Measurements from ENCODE around the gene MRPL12.

MRPL12 gene

DNA sequence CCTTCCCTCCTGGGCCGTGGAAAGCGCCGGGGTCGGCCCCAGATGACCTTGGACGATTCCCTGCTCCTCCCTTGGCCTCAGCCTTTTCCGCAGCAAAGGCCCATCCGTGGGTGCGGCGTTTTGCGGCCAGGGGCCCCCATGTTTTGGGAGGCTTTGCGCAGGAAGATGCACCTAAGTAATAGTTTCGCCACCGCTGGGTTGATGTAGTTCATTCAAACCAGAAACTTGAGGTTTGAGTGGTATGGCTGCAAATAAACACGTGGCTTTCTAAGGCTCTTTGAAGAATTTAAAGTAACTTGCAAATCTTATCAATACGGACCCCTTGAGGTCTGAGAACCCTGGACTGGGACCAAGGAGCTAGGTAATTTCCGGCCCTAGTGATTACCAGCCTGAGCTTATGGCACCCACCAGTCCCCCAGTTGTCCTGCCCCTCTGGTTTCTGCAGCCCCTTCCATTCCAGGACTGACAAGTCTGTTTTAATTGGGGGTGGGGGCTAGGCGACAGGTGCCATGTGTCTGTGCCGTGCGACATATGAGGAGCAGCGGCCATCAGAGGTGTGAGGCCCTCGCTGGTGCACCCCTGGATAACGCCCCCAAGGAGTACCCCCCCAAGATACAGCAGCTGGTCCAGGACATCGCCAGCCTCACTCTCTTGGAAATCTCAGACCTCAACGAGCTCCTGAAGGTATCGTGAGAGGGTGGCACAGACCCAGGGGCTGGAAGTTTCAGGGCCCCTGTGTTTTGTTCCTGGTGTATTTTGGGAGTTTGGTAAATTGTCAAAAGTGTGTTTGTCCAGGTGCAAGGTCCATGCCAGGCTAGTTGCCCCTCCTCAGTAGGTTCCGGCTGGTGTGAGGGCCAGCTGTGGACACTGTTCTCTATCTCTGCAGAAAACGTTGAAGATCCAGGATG is 834 bp downstream of the MRPL12 start:
- DNase-seq = peak; percentile 40

DNA sequence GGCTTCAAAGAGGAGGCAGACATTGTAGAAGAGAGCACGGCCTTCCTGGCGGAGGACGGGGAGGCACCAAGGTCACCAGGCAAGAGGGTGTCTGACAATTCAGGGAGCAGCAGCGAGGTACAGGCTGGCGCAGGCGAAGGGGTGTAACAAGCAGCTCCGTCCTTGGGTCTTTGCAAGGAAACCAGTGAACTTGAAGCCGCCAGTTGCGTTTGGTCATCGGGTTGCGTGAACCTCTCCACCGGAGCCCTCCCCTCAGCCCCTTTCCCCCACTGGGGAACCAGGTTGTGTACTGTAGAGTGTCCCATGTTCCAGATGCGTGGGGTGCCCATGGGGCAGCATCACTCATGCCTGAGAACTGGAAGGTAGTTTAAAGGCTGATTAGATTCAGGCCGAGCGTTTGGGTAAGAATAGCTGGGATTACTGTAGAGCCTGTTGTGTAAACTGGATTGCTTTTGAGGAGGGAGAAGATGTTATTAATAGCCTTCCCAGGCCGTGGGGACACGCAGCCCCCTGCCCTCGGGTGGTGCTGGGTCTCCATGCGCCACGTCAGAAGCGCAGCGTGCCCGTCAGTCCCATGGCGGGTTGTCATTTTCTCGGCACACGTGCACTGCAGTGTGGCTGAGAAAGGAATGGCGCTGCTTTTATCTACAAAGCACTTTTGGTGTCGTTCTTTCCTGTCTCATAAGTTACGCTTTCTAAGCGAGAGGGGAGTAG is 2.5 kb downstream of the MRPL12 start:
- no peak for DNase-seq

DNA sequence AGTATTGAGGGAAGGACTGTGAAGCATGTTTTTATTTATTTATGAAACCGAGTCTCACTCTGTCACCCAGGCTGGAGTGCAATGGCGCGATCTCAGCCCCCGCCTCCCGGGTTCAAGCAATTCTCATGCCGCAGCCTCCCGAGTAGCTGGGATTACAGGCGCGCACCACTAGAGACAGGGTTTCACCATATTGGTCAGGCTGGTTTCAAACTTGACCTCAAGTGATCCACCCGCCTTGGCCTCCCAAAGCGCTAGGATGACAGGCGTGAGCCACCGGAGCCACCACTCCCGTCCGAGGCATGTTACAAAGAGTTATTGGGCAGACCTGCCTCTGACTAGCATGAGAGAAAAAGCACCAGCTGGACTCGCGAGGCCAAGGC is 3.1 kb downstream of the MRPL12 start:
- no peak for DNase-seq

DNA sequence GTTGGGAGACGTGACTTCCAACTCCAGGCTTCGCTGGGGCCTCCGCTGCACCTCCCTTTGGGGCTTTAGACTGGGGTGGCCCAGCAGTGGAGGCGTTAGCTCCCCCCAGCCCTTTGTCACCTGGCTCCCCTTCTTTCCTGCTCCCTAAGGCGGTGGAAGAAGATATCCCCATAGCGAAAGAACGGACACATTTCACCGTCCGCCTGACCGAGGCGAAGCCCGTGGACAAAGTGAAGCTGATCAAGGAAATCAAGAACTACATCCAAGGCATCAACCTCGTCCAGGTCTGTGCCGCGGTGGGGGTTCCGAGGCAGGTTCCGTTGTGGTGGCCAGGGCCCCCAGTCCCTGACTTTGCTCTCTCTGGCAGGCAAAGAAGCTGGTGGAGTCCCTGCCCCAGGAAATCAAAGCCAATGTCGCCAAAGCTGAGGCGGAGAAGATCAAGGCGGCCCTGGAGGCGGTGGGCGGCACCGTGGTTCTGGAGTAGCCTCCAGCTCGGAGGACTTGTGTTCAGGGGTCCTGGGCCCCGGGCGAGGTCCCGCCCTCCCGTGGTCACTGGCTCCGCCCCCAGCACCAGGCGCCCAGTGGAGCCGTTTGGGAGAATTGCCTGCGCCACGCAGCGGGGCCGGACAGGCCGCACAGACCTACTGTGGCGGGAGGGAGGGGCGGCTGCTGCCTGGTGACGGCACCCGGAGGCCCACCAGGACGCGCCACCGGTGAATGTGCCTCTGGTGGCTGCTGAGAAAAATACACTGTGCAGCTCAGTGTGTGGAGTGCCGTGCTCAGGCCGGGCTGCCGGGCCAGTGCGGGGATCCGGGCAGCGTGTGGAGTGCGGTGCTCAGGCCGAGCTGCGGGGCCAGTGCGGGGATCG is 3.8 kb downstream of the MRPL12 start:
- no peak for DNase-seq

DNA sequence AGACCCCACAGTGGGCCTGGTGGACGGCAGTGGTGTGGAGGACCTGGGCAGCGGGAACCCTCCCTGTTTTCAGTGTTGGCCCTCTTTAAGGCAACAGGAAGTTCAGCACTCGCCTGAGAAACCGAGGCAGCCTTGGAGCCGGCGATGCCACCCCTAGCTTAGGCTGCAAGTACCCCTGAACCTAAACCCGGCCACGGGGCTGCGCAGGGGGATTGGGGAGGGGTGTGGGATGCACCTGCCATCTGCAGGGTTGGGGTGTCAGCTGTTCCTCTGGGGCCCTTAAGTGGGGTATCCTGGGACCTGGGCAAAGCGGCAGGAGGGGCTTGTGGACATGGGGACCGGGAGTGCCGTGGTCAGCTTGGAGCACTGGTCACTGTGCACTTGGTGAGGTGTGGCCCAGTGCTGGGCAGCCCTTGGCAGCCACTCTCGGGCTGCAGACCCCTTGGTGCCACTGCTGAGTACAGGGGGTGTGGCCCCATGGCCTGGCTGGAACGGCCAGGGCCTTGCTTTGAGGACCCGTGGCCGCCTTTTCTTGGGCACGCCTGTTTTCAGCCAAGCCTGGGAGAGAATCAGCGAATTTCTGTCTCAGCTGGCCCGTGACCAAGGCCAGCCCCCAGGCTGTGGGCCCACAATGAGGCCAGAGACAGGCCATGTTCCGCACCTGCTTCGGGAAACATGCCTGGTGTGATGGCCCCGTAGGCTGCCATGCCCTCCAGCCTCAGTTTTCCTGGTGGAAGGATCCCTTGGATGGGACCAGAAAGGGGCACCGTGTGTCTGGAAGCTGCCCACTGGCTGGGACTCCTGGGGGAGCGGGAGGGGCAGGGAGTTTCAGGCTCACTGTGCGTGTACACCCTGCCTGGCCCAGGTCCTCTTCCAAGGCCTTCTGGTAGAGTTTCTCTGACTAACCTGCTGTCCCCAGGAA is 4.8 kb downstream of the MRPL12 start:
- no peak for DNase-seq

DNA sequence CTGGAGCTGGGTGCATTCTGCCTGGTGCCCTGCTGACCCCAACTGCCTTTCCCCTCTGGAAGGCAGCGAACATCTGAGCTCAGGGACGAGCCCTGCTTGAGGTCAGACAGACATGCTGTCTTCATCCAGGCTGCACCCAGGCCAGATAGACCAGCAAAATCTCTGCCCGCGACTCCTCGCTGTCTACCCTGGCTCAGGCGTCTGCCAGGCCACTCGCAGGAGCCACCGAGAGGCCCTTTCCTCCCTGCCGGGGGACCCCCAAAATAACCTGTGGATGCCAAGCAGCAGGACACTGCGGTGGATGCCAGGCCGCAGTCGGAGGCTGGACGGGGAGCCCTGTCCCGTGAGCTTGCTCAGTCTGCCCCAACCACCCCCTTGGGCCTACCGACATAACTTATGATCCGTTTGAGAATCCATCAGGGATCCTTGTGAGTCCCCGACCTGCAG is 5.6 kb downstream of the MRPL12 start:
- no peak for DNase-seq

DNA sequence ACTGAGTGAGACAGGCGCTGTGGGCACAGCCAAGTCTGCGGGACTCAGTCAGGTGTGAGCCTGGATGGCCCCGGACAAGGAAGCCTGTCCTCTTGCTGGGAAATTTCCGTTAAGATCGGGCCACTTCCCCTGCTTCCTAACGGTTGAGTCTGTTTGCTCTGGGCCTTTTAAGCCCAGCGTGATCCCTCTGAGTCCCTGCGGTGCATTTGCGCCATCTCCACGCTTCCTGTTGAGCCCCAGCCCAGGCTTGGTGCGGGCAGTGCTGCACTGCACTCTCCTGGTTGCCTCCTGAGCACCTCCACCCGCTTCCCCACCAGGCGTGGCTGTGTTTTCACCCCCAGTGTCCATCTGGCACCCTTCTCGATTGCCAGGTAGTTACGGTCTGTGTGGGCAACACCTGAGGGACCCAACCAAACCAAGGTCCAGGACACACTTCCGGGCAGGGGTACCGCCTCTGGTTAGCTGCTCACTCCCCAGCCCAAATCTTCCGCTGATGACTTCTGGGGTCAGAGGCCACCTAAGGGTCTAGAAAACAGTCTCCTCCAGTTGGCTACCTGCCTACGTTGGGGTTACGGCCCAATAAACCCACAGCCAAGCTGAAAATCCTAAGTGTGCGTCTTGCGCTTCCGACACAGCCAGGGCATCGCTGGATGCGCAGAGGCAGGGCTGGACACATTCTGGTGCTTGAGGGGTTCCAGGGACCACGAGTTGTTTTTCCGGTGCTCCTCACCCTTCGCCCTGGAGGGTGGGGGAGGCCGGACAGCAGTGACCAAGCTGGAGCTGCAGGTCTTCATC is 7.5 kb downstream of the MRPL12 start:
- DNase-seq = no peak

DNA sequence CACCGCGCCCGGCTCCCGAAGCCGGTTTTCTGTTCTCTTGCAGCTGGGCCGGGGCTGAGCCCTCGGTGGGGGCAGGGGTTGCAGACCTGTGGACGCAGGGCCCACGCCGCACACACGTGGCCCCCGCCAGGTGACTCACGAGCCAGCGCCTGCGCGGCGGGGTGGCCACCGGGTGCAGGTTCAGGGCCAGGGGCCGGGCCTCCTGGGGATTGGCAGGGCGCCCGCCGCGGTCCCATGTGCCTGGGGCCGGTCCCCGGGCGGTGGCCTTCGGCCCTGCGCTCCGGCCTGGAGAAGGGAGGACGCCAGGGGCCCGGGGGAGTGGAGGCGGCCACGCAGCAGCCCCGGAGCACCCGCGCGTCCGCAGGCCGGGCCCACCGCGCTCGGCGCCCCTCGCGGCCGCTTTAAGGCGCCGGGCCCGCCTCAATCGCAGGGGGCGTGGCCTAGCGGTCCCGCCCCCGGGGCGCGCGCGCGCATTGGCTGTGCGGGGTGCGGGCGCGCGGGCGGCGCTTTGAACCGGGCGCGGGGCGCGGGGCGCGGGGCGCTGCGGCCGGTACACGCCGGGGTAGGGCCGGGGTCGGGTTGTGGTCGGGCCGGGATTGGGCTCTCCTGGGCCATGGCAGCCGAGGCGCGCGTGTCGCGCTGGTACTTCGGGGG is 8.8 kb downstream of the MRPL12 start, which contains the start of gene SLC25A10:
Gene SLC25A10, plus strand, starts transcription at position 471 of the 654 bp plus-strand sequence. Its CDS starts 143 bp downstream, at position 614.
- peak; percentile 89 for DNase-seq

DNA sequence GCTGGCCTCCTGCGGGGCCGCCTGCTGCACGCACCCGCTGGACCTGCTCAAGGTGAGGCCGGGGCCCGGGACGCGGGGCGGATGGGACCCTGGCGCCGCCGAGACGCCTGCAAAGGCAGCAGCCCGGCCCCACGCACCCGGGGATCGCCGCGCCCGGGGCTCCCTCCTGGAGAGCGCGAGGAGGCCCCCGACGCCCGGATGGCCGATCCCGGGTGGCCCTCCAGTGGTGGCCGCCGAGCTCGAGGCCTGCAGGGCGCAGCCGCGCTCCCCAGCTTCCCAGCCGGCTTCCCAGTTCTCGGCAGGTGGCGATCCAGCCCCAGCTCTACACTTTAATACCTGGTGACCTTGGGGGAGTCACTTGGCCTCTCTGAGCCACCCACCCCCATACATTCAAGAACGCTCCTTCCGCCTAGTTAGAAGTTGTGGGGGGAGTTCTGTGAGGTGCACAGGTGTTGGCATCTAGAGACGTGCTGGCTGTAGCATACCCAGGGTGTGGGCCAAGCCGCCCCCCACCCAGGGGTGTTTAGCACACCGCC is 9.4 kb downstream of the MRPL12 start:
- DNase-seq = peak; percentile 47

DNA sequence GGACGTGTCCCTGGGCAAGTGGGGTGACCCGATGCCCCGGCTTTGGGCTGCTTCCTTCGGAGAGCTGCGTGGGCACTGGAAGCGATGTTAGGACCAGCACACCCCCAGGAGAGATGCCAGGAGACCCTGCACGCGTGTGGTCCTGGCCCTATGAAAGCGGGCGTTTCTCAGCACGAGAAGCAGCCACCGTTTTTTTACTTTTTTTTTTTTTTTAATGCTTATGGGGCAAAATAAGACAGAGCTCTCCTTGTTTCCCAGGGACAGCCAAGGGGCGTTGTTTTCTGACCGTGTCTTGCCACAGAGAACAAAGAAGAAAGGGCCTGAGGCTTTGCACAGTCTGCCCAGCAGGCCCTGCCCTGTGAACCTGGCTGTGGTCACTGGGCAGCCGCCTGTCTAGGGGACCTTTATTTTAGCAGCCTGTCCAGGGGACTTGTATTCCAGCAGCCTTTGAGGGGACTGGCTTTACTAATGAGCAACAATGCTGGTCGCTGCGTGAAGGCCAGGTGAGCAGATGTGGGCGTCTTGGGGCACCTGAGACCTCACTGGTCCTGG is 9.9 kb downstream of the MRPL12 start:
- DNase-seq = no peak

DNA sequence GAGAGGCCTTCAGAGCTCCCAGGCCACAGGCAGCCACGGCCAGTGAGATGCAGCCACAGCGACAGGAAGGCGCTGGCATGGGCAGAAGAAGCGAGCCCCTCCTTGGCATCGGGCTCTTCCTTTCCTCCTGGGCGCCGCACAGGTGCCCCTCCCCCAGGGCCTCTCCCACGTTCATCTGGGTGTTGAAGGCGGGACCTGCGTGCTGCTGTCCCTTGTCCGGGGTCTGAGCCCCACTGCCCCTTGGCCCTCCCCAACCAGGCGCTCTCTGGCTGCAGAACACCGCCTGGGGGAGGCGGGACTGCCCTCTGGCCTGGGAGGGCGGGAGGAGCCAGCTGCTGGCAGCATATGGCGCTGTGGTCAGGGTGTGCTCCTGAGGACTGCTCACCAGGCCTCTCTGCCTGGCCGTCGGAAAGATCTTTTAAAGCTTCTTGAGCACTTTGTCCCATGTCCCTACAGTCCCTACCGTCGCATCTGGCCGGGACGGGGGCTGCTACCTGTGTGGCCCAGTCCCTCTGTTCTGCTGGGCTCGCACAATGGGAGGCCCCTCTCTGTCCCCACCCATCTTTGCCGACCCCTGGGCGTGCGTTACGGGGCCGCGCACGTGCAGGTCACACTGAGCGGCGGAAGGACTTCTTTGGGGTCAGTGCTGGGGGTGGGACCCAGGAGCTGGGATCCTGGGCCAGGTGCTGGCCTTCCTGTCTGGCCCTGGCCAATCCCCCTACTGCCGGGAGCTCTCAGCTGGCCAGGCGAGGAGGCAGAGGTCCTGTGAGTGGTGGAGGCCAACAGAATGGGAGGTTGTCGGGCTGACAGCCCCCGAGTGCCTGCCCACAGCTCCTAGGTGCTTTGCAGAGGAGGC is 10.6 kb downstream of the MRPL12 start:
- no peak for DNase-seq

DNA sequence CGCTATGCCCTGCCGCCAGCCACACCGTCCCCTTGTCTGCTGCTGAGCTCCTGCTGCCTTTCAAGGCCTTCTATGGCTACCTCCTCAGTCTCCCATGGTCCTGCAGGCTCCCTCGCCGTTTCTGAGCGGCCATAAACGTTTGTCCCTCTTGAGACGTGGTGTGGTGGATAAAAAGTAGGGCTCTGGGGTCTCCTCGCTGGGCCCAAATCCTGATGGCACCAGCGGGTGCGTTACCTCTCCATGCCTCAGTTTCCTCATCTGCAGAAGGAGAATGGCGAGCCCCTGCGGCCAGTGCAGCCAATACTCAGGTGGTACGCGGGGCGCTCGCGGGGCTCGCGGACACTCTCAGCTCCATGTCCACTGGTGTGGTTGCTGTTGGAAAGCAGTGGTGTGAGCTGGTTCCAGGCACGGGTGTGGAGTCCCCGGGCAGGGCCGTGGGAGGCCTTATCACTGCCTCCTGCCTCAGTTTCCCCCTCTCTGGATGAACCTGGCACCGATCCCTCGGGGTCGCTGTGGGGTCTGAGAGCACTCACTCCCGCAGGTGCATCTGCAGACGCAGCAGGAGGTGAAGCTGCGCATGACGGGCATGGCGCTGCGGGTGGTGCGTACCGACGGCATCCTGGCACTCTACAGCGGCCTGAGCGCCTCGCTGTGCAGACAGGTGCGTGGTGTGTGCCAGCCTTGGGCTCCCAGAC is 11.4 kb downstream of the MRPL12 start:
- no peak for DNase-seq

DNA sequence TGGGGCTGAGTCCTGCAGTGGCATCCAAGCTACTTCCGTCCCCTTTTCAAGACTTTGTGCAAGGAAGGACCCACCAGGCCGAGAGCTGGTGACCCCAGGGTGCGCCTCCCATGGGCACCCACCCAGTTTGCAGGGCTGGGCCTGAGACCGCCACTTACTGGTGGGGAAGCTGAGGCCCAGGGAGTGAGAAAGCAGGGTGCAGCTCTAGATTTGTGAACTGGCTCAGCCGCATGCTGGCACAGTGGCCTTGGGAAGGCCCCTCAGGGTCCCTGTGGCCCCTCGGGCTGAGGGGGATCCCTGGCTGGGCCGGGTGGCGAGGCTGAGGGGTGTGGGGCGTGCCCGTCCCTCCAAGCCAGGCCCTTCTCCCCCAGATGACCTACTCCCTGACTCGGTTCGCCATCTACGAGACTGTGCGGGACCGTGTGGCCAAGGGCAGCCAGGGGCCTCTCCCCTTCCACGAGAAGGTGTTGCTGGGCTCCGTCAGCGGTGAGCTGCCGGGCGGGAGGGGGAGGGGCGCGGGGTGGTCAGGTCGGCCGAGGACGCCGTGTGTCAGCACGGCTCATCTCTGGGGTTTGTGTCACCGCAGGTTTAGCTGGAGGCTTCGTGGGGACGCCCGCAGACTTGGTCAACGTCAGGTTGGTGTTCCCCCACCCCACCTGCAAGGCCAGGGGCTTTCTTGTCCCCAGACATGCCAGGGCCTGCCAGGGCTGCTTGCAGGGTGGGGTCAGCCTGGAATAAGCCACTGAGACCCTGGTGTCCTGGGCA is 12.1 kb downstream of the MRPL12 start:
- DNase-seq = no peak

DNA sequence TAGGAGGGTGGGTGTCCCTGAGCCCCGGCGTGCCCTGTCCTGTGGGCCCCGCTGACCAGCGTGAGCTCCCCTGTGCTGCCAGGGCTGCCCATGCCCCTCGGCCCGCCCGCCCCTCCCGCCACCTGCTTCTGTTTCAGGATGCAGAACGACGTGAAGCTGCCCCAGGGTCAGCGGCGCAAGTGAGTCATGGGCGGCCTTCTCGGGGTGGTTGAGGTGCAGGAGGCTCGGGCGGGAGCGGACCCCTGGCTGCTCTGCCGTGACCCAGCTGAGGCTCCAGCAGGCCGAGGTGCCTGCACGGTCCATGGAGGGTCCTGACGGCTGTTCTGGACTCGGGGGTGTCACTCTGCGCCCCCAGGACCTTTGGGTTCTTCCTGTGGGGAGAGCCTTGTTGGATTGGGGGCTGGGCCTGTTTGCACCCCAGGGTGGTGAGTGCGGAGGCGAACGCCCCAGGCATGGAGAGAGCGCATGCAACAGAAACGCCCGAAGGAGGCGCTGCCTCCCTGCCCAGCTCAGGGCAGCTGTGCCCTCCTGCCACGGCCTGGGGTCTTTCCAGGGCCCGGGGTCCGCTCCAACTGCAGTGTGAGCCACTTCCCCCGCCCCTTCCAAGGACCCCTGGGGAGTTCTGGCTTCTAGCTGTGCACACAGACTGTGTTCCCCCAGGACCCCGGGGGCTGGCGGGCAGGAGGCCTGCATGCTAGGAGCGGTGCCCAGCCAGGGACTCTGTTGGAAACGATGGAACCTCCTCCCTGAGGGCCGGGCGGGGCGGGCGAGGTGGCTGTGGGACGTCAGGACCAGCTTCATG is 12.9 kb downstream of the MRPL12 start:
- DNase-seq = no peak

DNA sequence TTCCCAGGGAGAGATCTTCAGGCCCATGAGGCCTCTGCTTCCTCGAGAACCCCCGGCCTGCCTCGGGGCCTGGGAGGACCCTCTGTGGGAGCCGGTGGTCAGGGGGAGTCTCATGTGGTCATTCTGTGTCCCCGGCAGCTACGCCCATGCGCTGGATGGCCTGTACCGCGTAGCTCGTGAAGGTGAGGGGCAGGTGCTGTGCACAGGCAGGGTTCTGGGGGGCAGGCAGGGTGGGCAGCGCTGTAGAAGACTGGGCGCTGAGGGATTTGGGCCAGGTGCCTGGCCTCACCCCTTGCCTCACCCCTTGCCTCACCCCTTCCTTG is 13.5 kb downstream of the MRPL12 start:
- DNase-seq = no peak

DNA sequence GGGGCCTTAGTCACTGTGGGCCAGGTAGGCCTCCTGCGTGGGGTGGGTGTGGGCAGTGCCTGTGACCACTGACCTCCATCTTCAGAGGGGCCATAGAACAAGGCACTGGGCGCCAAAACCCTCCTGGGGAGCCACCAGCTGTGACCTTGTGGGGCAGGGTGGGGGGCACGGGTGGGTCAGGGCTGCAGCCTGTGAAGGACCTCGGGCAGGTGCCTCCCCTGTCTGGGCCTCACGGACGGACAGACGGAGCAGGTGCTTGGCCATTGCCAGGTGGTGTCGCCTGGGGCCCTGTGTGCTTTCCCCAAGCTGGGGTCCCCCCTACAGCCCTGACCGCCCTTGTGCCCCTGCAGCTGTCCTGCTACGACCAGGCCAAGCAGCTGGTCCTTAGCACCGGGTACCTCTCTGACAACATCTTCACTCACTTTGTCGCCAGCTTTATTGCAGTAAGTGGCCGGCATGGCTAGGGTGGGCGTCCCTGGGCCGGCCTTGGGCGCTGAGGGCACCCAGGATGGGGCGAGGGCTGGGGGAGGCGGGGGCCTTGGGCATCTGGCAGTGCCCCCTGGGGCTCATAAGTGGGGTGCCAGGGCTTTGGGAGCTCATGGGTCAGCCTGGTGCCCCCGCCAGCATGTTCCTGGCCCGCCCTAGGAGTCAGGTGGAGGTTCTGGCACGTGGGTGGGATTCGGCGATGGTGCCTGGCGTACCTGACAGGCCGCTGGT is 14.0 kb downstream of the MRPL12 start:
- no peak for DNase-seq
